GM11168 (cell line): ENCODE data around the gene THSD7B.
"Not testable (repeated sequence)": the region's sequence is repeated elsewhere in the genome, so short reads cannot be mapped to it uniquely, and the experiment has no call there.

Experiments
- in situ Hi-C: fragments of 300-500 bp; cut with MboI; formaldehyde crosslinking; loops from one replicate; pipeline ENCODE4 v1.12.0; 2022; ENCODE audit warnings: low sequenced_read_pairs; ENCODE audit not compliant: unreplicated experiment

Gene THSD7B

DNA sequence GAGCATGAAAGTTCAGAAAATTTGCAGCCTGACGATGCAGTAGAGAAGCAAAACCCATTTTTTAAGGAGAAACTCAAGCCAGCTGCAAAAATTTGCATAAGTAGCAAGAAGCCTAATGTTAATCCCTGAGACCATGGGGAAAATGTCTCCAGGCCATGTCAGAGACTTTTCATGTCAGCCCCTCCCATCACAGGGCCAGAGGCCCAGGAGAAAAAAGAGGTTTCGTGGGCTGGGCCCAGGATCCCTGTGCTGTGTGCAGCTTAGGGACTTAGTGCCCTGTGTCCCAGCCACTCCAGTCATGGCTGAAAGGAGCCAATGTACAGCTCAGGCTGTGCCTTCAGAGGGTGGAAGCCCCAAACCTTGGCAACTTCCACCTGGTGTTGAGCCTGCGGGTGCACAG is 533.0 kb downstream of the THSD7B start:
- in situ Hi-C loops, result no loop called here

GRCh38 chr2:137300987-137301386 is 535.6 kb downstream of the THSD7B start:
- in situ Hi-C loops, result no loop called here

DNA sequence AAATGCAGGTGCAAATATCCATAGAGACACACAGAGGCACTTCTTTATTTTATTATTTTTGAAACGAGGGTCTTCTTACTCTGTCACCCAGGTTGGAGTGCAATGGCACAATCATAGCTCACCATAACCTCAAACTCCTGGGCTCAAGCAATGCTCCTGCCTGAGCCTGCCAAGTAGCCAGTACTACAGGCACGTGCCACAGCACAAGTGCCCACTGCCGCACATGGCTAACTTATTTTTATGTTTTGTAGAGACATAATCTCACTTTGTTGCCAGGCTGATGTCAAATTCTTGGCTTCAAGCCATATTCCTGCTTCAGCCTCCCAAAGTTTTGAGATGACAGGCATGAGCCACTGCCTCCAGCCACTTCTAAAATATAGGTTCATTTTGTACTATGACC is 537.6 kb downstream of the THSD7B start:
- in situ Hi-C loops, result no loop called here

- in situ Hi-C loops, result no loop called here
Observed at GRCh38 chr2:137316075-137316474, 550.7 kb downstream of the THSD7B start.

DNA sequence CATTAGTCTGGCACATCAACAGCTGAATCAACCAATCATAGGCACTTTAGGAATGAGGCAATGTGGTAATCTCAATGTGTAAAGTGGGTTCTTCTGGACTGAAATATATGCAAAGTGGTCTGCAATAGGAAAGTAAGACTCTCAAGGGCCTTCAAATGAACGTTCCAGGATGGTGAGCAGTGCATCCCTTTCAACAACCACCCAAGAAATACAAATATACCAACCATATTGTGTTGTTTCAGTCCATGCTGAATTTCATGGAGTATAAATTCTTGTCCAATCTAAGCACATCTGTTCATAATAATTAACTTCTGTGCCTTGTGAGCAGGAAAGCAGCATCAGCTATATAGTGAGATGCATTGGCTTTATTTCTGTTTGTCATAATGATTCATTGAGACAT is 556.2 kb downstream of the THSD7B start:
- in situ Hi-C loops, result no loop called here

GRCh38 chr2:137331562-137331961 is 566.2 kb downstream of the THSD7B start:
- in situ Hi-C loops, result not testable (repeated sequence)

- in situ Hi-C loops, result no loop called here
Observed at GRCh38 chr2:137333386-137334165, 568.2 kb downstream of the THSD7B start.

- in situ Hi-C loops, result no loop called here
Observed at GRCh38 chr2:137336067-137336466, 570.7 kb downstream of the THSD7B start.

DNA sequence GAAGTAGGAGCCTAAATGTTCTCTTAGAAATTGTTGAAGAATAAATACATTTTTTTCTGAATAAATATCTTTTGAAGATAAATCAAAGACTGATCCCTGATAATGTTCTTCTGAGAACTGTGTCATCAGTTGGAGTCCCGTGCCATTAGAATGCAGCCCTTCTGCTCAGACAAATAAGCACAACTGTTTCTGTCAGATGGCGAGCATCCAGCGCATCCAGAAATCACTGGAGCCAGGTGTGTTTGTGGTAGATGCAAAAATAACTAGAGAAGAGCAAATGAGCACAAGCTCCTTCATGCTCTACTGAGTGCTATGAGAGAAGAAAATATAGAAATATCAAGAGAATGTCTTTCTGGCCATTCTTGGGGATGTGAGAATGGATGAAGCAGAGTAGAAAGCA is 573.7 kb downstream of the THSD7B start:
- in situ Hi-C loops, result no loop called here

- in situ Hi-C loops, result no loop called here
Observed at GRCh38 chr2:137345994-137346393, 580.6 kb downstream of the THSD7B start.

GRCh38 chr2:137348301-137348700 is 583.0 kb downstream of the THSD7B start:
- in situ Hi-C loops, result no loop called here

DNA sequence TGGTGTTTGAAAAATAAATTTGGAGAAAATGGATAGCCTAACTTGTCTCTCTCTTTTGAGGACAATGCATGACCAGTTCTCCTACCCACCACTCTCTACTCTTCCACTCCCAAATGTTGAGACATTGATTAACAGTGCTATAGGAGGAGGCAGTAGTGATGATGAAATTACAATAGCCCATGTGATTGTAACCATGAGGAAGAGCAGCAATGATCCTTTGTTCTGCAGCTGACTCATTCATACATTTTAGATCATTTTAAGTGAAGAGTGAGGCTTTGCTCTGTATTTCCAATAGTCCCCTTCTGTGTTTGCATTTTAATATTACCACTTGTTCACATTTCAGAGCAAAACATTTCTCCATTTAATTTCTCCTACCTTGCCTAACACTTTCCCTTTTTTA is 592.3 kb downstream of the THSD7B start:
- in situ Hi-C loops, result no loop called here

- in situ Hi-C loops, result no loop called here
Observed at GRCh38 chr2:137367361-137367760, 602.0 kb downstream of the THSD7B start.

GRCh38 chr2:137369106-137369505 is 603.8 kb downstream of the THSD7B start:
- in situ Hi-C loops, result no loop called here

DNA sequence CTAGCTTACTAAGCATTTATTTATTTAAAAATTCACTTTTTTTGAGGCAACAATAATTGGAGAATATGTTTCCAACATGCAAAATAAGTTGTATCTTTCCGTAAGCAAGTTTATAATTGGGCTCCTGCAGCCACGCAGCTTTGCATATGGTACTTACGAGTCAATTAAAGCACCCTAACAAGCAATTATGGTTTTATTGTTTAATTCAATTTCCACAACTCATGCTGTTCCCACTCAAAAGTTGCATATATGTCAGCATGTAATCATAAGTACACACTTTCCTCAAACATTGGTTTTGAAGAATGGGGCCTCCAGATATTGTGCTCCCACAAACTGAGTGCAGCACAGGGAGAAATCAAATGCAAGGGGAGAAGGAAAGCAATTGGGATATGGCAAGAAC is 613.8 kb downstream of the THSD7B start:
- in situ Hi-C loops, result no loop called here

- in situ Hi-C loops, result no loop called here
Observed at GRCh38 chr2:137380610-137381009, 615.3 kb downstream of the THSD7B start.

- in situ Hi-C loops, result no loop called here
Observed at GRCh38 chr2:137381731-137382130, 616.4 kb downstream of the THSD7B start.

DNA sequence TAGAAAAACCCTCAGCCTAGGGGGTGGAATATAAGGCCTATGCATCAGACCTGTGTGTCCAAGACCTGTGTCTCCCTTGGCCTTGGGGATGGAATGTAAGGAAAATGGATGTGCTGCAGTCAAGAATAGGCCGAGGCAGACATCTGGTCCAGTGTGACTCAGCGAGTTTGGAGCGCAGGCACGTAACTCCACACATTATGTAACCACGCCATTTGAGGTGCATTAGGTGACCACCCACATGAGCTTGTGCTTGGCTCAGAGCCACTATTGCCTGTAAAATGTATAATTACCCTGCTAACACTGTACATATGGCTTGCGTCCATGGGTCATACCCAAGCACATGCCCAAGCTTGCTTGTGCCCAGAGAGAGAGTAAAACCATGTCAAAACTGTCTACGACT is 618.0 kb downstream of the THSD7B start:
- in situ Hi-C loops, result no loop called here

DNA sequence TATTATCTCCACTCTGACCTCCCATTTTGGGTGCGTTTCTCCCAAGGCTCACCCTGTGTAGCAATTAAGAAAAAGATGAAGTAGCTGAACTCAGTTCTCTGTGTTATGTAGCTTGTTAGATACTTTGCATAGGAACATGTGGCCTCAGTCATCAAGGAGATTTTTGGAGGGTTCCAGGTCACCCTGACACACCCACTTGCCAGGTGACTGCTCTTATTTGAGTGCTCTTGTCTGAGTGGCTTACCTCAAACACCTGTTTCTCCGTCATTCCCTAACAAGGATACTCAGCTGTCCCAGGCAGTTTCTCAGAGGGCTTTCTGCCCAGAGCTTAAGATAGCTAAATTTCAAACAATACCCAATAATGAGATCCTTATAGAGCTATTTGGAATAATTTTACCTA is 621.7 kb downstream of the THSD7B start:
- in situ Hi-C loops, result no loop called here

DNA sequence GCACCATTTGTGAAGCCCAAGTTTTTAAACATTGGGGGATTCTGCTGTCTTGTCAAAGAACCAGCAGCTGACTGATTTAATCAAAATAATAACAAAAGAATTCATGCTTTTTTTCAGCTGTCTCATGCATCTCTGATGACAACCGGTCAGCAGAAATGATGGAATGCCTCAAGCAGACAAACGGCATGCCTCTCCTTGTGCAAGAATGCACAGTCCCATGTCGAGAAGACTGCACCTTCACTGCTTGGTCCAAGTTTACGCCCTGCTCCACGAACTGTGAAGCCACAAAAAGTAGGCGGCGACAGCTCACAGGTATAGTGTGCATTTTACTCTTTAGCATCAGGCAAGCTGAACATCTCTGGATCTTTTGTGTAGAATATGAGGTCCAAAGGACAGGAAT is 640.2 kb downstream of the THSD7B start:
- in situ Hi-C loops, result no loop called here

DNA sequence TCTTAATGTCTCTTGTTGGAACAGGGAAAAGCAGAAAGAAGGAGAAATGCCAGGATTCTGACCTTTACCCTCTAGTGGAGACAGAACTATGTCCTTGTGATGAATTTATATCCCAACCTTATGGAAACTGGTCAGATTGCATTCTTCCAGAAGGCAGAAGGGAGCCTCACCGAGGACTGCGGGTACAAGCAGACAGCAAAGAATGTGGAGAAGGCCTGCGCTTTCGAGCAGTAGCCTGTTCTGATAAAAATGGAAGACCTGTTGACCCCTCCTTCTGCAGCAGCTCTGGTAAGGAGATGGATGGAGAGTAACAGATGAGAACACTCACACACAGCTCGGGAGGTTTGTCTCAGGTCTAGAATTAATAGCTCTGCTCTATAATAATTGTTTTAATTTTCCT is 646.2 kb downstream of the THSD7B start:
- in situ Hi-C loops, result no loop called here

GRCh38 chr2:137420744-137421143 is 655.4 kb downstream of the THSD7B start:
- in situ Hi-C loops, result no loop called here
